ENCODE data around the gene NDUFA7.

DNA sequence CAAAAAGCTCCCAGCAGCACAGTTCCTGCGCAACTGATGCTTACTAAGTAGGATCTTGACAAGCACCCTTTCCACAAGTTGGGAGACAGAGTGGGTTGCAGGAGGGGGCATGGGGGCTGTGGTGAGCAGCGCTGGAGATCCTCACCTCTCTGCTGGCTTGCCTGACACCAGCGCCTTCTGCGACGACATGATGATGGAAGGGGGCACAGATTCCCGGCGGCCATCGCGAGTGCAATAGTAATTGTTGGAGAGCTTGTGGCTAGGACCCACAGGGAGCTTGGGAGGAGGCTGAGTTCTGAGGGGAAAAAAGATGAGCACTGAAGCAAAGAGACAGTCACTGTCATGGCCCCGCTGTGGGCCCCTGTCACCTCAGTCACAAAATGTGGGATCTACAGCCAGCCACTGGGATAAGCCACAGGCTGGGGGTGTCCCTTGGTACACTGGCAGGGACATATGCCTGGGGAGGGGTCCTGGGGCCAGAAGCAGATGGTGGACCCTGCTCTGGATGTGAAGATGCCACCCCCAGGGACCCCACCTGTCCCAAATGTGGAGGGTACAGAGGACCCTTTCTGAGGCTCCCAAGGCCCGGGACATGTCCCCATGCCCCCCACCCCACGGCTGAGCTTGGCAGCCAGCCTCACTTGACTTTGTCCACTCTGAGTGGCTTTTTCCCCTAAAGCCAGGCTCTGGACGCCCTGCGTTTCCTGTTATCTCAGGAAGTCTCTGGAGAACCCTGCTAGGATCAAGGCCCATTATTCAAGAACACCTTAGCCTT is 4.6 kb downstream of the NDUFA7 start:
- TF ChIP-seq CTCF (conservative IDR thresholded peaks at IDR 0.05; ENCODE audit: low read length) (no peak), EZH2phosphoT487 (IDR thresholded peaks at IDR 0.05; ENCODE audit: borderline replicate concordance) (no peak)

All from Loucy (cell line).